K562 (cell line): ENCODE results near the gene GSG1. TPM values are rescaled to one million over a fixed set of nuclear protein-coding genes. Genes with fewer than 3 reads are reported as not detected.

Experiments used
- ATAC-seq: fragments of 200-7000 bp; cut with Tn5 transposase; 3 replicates; pipeline ENCODE4 v1.9.1; 2020; ENCODE audit warnings: moderate library complexity
- BruUV-seq: library from RNA; stranded (reverse); fragments of 400-500 nt; replicated peaks from 2 replicates; lab custom pipeline; 2021; lab: Mats Ljungman, UMichigan
- CTCF ChIA-PET: fragments of 300-600 bp; formaldehyde crosslinking; extraction: SDS; loops from one replicate; lab custom pipeline; 2021; ENCODE audit warnings: low intra/inter-chr PET ratio; lab: Yijun Ruan, JAX
- POLR2A ChIA-PET: fragments of 300-600, 350-650 bp; sonication (Branson Sonifier 250); formaldehyde crosslinking; extraction: SDS; loops from one replicate; lab custom pipeline; 2021; ENCODE audit warnings: antibody characterized with exemption, inconsistent platforms; lab: Yijun Ruan, JAX
- DNase-seq, 4 experiments: peaks; one replicate each; pipeline versions ENCODE4 v3.0.0 to v3.0.0-alpha.2; 2011 to 2018; ENCODE audit warnings: low spot score in 3 of 4, mixed read lengths in 3 of 4; ENCODE audit errors: extremely low read depth in 1 of 4
- FAIRE-seq: peaks from 2 replicates; lab custom pipeline; 2011; peaks lifted over from hg19 to GRCh38; lab: Jason Lieb, UNC
- H2AFZ ChIP-seq: 2 replicates; pipeline ENCODE4 v1.6.0; 2011; ENCODE audit warnings: low read depth, low read length, control low read depth, inconsistent platforms
- H3K27ac ChIP-seq: fragments of 200-600 bp; 3 replicates; pipeline ENCODE4 v1.8.0; 2011; ENCODE audit warnings: low read depth, mild to moderate bottlenecking, control low read depth, inconsistent platforms, low read length, moderate library complexity, mixed read lengths; ENCODE audit errors: extremely low read depth
- H3K27me3 ChIP-seq, 2 experiments: fragments of 300-600 bp in 1 of 2; 2 replicates in 1 of 2; 3 replicates in 1 of 2; pipeline versions ENCODE4 v1.6.0 to v1.8.0; 2011; ENCODE audit warnings: inconsistent platforms in 2 of 2, low read length in 2 of 2, mild to moderate bottlenecking in 1 of 2, mixed read lengths in 1 of 2, moderate library complexity in 1 of 2; ENCODE audit not compliant: control insufficient read depth in 2 of 2, insufficient read depth in 2 of 2
- H3K36me3 ChIP-seq: fragments of 300-600 bp; 3 replicates; pipeline ENCODE4 v1.8.0; 2011; ENCODE audit warnings: mild to moderate bottlenecking, low read length, inconsistent platforms; ENCODE audit not compliant: control insufficient read depth, insufficient read depth
- H3K4me1 ChIP-seq, 2 experiments: fragments of 200-600 bp in 1 of 2; replicated peaks in 1 of 2; 2 replicates in 1 of 2; 3 replicates in 1 of 2; pipeline versions ENCODE4 v1.5.1 to v1.8.0; 2011; ENCODE audit warnings: inconsistent platforms in 2 of 2, low read length in 2 of 2, mild to moderate bottlenecking in 1 of 2, mixed read lengths in 1 of 2, moderate library complexity in 1 of 2; ENCODE audit not compliant: control insufficient read depth in 2 of 2, insufficient read depth in 2 of 2
- H3K4me2 ChIP-seq: 2 replicates; pipeline ENCODE4 v1.6.1; 2011; ENCODE audit warnings: low read length, control low read depth, inconsistent platforms, mixed read lengths; ENCODE audit not compliant: insufficient read depth
- H3K4me3 ChIP-seq: fragments of 200-600 bp; sonication (generic), shearing (Covaris generic); 2 replicates; pipeline ENCODE4 v1.5.1; 2016; ENCODE audit warnings: control low read depth, inconsistent platforms
- H3K79me2 ChIP-seq: fragments of 200-600 bp; 3 replicates; pipeline ENCODE4 v1.8.0; 2011; ENCODE audit warnings: low read length, inconsistent platforms; ENCODE audit not compliant: control insufficient read depth, insufficient read depth
- H3K9ac ChIP-seq, 2 experiments: 2 replicates each; pipeline versions ENCODE4 v1.6.0 to v1.6.1; 2011; ENCODE audit warnings: low read depth in 2 of 2, low read length in 2 of 2, control low read depth in 1 of 2, inconsistent platforms in 1 of 2, mild to moderate bottlenecking in 1 of 2, mixed read lengths in 1 of 2; ENCODE audit not compliant: insufficient read depth in 1 of 2
- H3K9me1 ChIP-seq: one replicate; pipeline ENCODE4 v1.6.0; 2011; ENCODE audit warnings: inconsistent platforms, mild to moderate bottlenecking, low read length, moderate library complexity; ENCODE audit not compliant: control insufficient read depth, insufficient read depth
- H3K9me3 ChIP-seq: replicated peaks from 2 replicates; pipeline ENCODE4 v1.5.1; 2011; ENCODE audit warnings: low read depth, low read length, inconsistent platforms; ENCODE audit not compliant: control insufficient read depth, insufficient read depth
- H4K20me1 ChIP-seq: replicated peaks from 2 replicates; pipeline ENCODE4 v1.6.1; 2011; ENCODE audit warnings: low read length, inconsistent platforms, mixed read lengths; ENCODE audit not compliant: control insufficient read depth, insufficient read depth
- BRCA1 ChIP-seq, 2 experiments: fragments of 450-650 bp in 1 of 2; sonication (generic) in 1 of 2; formaldehyde crosslinking in 1 of 2; IDR thresholded peaks; 2 replicates each; pipeline versions ENCODE4 v1.5.0 to v1.6.1; 2017 to 2020; ENCODE audit warnings: mild to moderate bottlenecking in 1 of 2, missing genetic modification reagents in 1 of 2
- FOSL1 ChIP-seq: fragments of 200-800 bp; sonication (Bioruptor generic); conservative IDR thresholded peaks from 2 replicates; pipeline ENCODE4 v1.6.1; 2016; ENCODE audit warnings: missing genetic modification characterization, missing compliant biosample characterization
- HCFC1 ChIP-seq: IDR thresholded peaks from 2 replicates; pipeline ENCODE4 v1.6.1; 2012; ENCODE audit warnings: low read depth, low read length, improper control_type of control experiment
- IRF2 ChIP-seq: sonication (generic); formaldehyde crosslinking; IDR thresholded peaks from 2 replicates; pipeline ENCODE4 v1.8.1; 2022; ENCODE audit warnings: mild to moderate bottlenecking, missing genetic modification reagents
- KHSRP ChIP-seq: fragments of 450-650 bp; IDR thresholded peaks from 2 replicates; pipeline ENCODE4 v1.6.1; 2017
- MCM2 ChIP-seq: fragments of 450-650 bp; IDR thresholded peaks from 2 replicates; pipeline ENCODE4 v1.6.1; 2017; ENCODE audit warnings: low read depth, mild to moderate bottlenecking
- PRPF4 ChIP-seq: fragments of 200-400 bp; formaldehyde crosslinking; IDR thresholded peaks from one replicate; pipeline ENCODE4 v1.6.1; 2017; ENCODE audit warnings: low read length, low read depth, mild to moderate bottlenecking; ENCODE audit not compliant: insufficient read depth, poor library complexity, severe bottlenecking
- RBM22 ChIP-seq: fragments of 200-400 bp; formaldehyde crosslinking; IDR thresholded peaks from 2 replicates; pipeline ENCODE4 v1.6.1; 2018; ENCODE audit warnings: low read length, low read depth; ENCODE audit not compliant: poor library complexity, severe bottlenecking
- SRSF9 ChIP-seq: fragments of 200-400 bp; formaldehyde crosslinking; IDR thresholded peaks from 2 replicates; pipeline ENCODE4 v1.6.1; 2017; ENCODE audit warnings: low read depth, low read length, borderline replicate concordance
- TSC22D4 ChIP-seq: fragments of 450-650 bp; IDR thresholded peaks from 2 replicates; pipeline ENCODE4 v1.6.1; 2016; ENCODE audit warnings: missing genetic modification characterization, missing biosample characterization, control low read depth
- ZNF197 ChIP-seq: fragments of 200-800 bp; sonication (Bioruptor generic); IDR thresholded peaks from 2 replicates; pipeline ENCODE4 v1.6.1; 2016; ENCODE audit warnings: low read depth, missing genetic modification characterization, missing compliant biosample characterization
- ZNF212 ChIP-seq: fragments of 450-650 bp; formaldehyde crosslinking; IDR thresholded peaks from 2 replicates; pipeline ENCODE4 v1.4.0; 2020; ENCODE audit warnings: mild to moderate bottlenecking
- ZNF232 ChIP-seq: sonication (generic); formaldehyde crosslinking; IDR thresholded peaks from 2 replicates; pipeline ENCODE4 v1.8.0; 2022; ENCODE audit warnings: mild to moderate bottlenecking, missing genetic modification reagents
- ZNF395 ChIP-seq: fragments of 200-800 bp; sonication (Bioruptor generic); IDR thresholded peaks from 2 replicates; pipeline ENCODE4 v1.6.1; 2017; ENCODE audit warnings: missing genetic modification characterization, missing compliant biosample characterization
- ZNF449 ChIP-seq: fragments of 250-450 bp; sonication (Bioruptor Pico); IDR thresholded peaks from 2 replicates; pipeline ENCODE4 v1.8.0; 2022; ENCODE audit warnings: moderate library complexity, mild to moderate bottlenecking, inconsistent platforms
- ZNF639 ChIP-seq, 2 experiments: fragments of 200-800 bp in 1 of 2; sonication (Bioruptor generic) in 1 of 2; sonication (generic) in 1 of 2; formaldehyde crosslinking in 1 of 2; IDR thresholded peaks in 1 of 2; conservative IDR thresholded peaks in 1 of 2; 2 replicates each; pipeline versions ENCODE4 v1.5.0 to v1.6.1; 2016 to 2020; ENCODE audit warnings: missing compliant biosample characterization in 1 of 2, missing genetic modification characterization in 1 of 2, missing genetic modification reagents in 1 of 2
- ZNF766 ChIP-seq: fragments of 200-800 bp; sonication (Bioruptor generic); conservative IDR thresholded peaks from 2 replicates; pipeline ENCODE4 v1.6.1; 2016; ENCODE audit warnings: missing genetic modification characterization, missing compliant biosample characterization
- in situ Hi-C: fragments of 300-500 bp; cut with MboI; formaldehyde crosslinking; loops from 4 replicates; pipeline ENCODE4 v1.15.0; 2018; ENCODE audit warnings: inconsistent platforms, mixed read lengths
- intact Hi-C: fragments of 100-400 bp; cut with micrococcal nuclease; formaldehyde crosslinking; loops from 2 replicates; pipeline ENCODE4 v1.14.2; 2022
- polyA plus RNA-seq, 8 experiments: library from polyadenylated mRNA; depleted of rRNA in 4 of 8; stranded (reverse) in 5 of 8; unstranded in 3 of 8; fragments of >200 nt; fragmentation: Nextera tagmentation in 2 of 8; fragmentation: Illumina TruSeq in 1 of 8; extraction: Ambion mirVana in 2 of 8; extraction: Trizol in 1 of 8; gene quantifications; 2 replicates each; pipeline versions ENCODE4 v1.2.1 to v1.2.3, GENCODE V29; 2011 to 2014; ENCODE audit warnings: inconsistent platforms in 1 of 8, missing spikeins in 1 of 8
- total RNA-seq, 7 experiments: library from RNA; depleted of rRNA in 6 of 7; stranded (reverse); fragments of >200 nt in 6 of 7; fragmentation: Illumina TruSeq in 2 of 7; extraction: Trizol in 2 of 7; gene quantifications; 2 replicates each; pipeline versions ENCODE4 v1.2.1 to v1.2.3, GENCODE V29; 2011 to 2021; ENCODE audit warnings: low replicate concordance in 1 of 7

The GSG1 gene
- total and polyA plus RNA-seq, 9 of the 15 experiments (the other 6 are each of a cell fraction or from before 2014, with no cell fraction given): not detected

GRCh38 chr12:13075118-13075480 is 28.4 kb downstream of the GSG1 start:
- no peaks in the 10 kb centered on the region for H3K79me2 ChIP-seq
- DNase-seq: no peak
- H3K4me2 ChIP-seq: no peak overlapping the region
- no peaks in the 10 kb centered on the region for H3K36me3 ChIP-seq
- no peaks in the 10 kb centered on the region for H3K9me3 ChIP-seq
- no peak for FAIRE-seq
- POLR2A ChIA-PET: no interaction called here
- H3K4me1 ChIP-seq: peaks cover 0 to 6% of the 10 kb centered on the region in 2 experiments; a peak in 2 of 5 replicates
- no peaks in the 10 kb centered on the region for H4K20me1 ChIP-seq
- in situ Hi-C loops: no loop called here
- no peak overlapping the region for H3K27ac ChIP-seq
- CTCF ChIA-PET: no interaction called here
- TF ChIP-seq ZNF449 (CRISPR knock-in tag): no peak
- no peak for TF ChIP-seq ZNF232 (CRISPR knock-in tag)
- no peak for TF ChIP-seq ZNF639 (CRISPR knock-in tag; conservative IDR thresholded peaks at IDR 0.05 in 1 of 2, IDR thresholded peaks at IDR 0.05 in 1 of 2)
- TF ChIP-seq IRF2 (CRISPR knock-in tag): no peak
- no peak for TF ChIP-seq BRCA1 (IDR thresholded peaks at IDR 0.05)
- no peak for TF ChIP-seq BRCA1 (CRISPR knock-in tag; IDR thresholded peaks at IDR 0.05)
- TF ChIP-seq HCFC1: no peak
- no peak for TF ChIP-seq ZNF766 (CRISPR knock-in tag)
- TF ChIP-seq PRPF4: no peak
- TF ChIP-seq ZNF197 (CRISPR knock-in tag): no peak
- TF ChIP-seq SRSF9: no peak
- no peak for TF ChIP-seq ZNF395 (CRISPR knock-in tag)
- TF ChIP-seq ZNF212 (CRISPR knock-in tag): no peak
- no peak for TF ChIP-seq KHSRP
- TF ChIP-seq TSC22D4 (tag): no peak
- TF ChIP-seq FOSL1 (tag): no peak
- TF ChIP-seq MCM2: no peak
- TF ChIP-seq RBM22: no peak
- no peaks in the 10 kb centered on the region for H3K27me3 ChIP-seq
- H3K9me1 ChIP-seq: no peaks in the 10 kb centered on the region
- BruUV-seq: no TSS peak
- intact Hi-C loops: no loop called here
- no peak overlapping the region for H3K4me3 ChIP-seq
- no peak overlapping the region for H3K9ac ChIP-seq
- H2AFZ ChIP-seq: no peak overlapping the region
- no peak for ATAC-seq
